CD4-positive, alpha-beta T cell treated with Interleukin-6 for 4 hours (primary cell): ENCODE measurements around the gene SOX11.
"Not testable (repeated sequence)": the region's sequence is repeated elsewhere in the genome, so short reads cannot be mapped to it uniquely, and the experiment has no call there.

Source experiments
- DNase-seq: peaks from one replicate; pipeline ENCODE4 v3.0.0-alpha.2; 2020; ENCODE audit warnings: mixed read lengths

Gene SOX11

DNA sequence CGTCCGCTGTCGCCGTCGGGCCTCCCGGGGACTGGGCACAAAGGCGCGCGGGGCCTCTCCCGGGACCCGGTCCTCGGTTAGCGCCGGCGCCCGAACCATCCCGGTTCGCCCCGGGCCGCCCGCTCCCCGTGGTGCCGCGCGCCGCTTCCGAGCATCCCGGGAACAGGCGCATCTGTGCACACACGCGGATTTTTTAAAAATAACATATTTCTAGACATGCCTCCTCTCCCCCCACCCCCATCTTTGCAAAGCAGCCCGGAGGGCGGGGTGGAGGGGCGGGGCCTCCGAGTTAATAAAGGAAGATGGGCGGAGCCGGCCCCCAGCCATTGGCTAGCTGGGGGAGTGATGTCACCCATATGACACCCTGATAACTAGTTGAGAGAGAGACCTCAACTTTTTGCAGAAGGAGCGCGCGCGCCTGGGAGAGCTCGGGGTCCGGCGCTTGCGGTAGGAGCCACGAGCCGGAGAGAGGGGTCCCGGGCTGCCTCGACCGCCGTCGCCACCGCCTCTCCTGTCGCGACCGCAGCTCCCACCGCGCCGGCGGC, at the start of gene SOX11:
TSS of gene SOX11 (plus strand) at position 400 of the 545 bp plus-strand sequence. CDS start 338 bp downstream, outside the sequence.
- no peak for DNase-seq

DNA sequence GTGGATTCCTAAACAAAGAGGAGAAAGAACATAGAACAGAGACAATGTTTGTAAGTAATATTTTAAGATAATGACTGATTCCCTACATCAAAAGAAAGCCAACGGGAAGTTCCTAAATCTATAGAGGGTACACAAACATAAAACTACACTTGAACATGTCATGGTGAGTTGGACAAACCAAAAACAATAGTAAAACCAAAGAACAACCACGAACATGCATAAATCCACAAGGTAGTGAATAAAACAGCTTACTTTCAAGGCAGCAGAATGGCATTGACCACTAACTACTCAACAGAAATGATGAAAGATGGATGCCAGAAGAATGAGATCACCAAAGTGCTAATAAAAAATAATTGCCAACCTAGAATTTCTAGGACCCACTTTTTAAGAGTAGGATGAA, 39.5 kb upstream of the SOX11 start:
- not testable (repeated sequence) for DNase-seq

DNA sequence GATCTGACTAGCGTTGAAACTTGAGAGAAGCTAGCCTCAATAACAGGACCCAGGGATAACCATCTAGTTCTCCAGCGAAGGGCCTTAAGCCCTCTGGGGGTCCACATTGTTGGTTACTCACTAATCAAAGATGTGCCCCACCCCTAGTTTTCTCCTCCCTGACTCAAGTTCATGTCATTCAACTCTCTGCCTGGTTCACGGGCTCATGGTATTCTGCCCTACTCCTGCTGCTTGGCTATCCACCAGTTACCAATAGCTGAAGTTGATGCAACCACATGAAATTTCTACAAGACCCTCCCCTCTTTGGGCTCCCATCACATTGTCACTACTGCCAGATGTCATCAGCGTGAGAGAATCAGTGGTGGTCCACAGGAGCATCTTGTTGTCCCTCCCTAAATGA, 38.4 kb upstream of the SOX11 start:
- DNase-seq, result not testable (repeated sequence)

- DNase-seq, result no peak
Measured at GRCh38 chr2:5657231-5657630, 35.0 kb upstream of the SOX11 start.

DNA sequence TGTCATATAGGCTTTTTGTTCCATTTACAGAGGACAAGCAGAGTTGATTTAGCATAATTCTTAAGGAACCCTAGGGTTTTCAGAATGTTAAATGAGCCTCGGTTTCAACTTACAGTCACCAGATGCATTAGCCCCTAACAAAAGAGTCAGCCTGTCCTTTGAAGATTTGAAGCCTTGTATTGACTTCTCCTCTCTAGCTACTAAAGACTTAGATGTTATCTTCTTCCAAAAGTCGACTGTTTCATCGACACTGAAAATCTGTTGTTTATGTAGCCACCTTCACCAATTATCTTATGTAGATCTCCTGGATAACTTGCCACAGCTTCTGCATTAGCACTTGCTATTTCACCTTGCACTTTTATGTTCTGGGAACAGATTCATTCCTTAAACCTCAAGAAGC, 31.6 kb upstream of the SOX11 start:
- DNase-seq, result no peak

DNA sequence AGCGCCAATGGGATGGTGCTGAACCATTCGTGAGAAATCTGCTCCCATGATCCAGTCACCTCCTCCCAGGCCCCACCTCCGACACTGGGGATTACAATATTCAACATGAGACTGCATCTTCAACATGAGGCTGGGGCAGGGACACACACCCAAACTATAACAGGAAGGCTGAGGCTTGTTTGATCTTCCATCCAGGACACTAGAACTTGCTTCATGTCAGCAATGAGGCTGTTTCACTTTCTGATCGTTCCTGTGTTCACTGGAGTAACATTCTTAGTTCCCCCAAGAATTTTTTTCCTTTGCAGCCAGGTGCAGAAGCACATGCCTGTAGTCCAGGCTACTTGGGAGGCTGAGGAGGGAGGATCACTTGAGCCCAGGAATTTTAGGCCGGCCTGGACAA, 30.8 kb upstream of the SOX11 start:
- no peak for DNase-seq

- DNase-seq, result no peak
Measured at GRCh38 chr2:5664278-5664681, 27.9 kb upstream of the SOX11 start.

- no peak for DNase-seq
Measured at GRCh38 chr2:5665066-5665465, 27.1 kb upstream of the SOX11 start.

DNA sequence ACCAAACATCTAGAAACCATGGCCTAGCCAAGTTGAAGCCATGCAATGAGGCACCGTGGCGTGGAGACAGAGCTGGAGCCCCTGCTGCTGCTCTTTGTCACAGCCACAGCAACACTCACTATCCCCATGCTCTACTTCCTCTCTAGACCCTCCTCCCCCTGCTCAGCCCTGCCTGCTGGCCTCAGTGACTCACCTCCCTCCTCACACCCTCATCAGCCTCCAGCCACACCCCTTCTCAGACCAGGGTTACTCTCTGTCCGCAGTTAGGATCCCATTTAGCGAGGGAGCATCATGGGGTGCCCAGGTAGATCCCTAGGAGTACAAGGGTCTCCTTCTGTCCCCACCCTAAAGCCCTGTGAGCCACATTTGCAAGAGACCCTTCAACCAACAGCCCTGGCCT, 25.4 kb upstream of the SOX11 start:
- no peak for DNase-seq

- not testable (repeated sequence) for DNase-seq
Measured at GRCh38 chr2:5667655-5668054, 24.5 kb upstream of the SOX11 start.

DNA sequence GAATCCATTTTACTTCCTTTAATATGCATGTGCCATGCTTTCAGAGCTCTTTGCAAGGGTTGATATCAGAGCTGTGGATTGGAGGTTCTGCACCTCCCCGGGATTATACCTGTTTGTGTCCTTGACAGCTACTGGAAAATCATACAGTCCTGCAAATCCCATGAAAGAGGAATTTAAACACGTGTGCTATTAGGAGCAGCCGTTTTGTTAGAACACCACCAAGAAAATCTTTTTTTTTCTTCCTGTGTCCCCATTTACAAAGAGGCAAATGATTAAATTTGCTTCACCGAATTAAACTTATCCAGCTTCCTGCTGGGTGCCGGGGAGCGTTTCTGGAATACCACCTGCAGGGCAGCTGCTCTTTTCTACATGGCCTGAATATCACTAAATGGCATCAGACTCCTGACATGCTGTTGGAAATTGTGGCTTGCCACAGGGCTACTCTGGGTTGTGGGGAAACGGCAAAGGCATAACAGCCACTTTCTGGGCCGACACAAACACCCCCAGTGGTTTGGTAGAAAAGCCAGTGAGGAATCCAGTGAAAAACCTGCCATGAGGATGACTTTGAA, 23.4 kb upstream of the SOX11 start:
- DNase-seq, result no peak

DNA sequence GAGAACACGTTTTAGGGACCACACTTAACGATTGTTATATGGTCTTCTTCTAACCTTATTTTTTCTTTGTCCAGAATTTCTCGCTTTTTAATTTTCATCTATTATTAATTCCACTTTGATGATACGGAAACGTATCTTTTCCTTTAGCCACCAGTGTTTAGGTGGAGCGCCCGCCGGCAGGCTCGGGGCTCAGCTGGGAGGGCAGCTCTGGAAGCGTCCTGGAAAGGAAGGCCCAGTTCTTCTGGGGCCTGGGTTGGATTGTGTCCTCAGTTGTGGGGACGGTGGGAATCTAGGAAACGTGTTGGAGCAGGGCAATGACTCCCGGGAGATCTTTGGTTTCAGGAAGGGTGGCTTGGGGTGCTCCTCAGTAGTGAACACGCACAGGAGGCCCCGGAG, 19.4 kb upstream of the SOX11 start:
- no peak for DNase-seq

DNA sequence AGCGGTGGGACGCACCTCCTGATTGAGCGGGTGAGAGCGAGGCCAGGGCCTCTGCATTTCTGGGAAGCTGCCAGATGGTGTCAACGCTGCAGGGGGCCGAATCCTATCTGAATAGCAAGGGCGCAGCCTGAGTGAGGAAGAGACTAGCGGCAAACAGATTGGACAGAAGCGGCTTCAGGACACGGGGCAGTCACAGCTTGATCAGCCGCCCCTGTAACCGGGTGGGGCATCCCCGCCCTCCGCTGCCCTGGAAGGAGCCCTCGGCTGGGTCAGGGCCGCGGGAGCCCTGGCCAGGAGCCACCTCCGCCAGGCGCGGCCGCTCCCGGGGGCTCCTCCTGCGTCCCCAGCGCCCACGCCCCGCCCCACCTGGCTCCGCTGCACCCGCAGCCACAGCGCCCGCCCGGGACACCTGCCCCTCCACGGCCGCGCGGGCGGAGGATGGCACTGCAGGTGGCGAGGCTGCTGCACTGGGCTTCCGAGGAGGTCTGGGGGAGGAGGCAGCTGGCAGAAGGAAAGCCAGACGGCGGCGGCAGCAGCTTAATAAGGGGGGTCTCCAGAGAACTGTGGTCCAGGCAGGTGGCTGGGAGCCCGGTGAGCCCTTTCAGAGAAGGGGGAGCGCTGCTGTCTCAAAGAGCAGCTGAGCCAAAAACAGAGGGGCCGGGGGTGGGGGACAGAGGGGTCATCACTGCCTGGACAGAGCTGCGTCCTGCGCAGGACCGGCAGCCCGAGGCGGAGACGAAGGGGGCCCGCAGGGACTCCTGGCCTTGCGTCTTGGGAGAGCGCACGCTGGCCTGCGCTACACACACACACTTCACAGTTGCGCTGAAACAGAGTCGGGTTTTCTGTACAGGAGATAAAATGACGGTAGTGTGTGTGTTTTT, 18.8 kb upstream of the SOX11 start:
- no peak for DNase-seq

DNA sequence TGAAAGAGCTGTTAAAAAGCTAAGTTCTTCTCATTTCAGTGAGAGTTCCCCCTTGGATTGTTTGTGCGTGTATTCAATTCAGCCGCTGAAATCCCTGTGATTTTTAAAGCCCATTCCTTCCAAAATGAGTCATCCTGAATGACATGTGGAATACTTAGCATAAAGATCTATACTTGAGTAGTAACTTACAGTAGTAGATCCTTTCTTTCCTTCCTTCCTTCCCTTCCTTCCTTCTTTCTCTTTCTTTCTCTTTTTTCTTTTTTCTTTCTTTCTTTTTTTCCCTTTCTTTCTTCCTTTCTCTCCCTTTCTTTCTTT, 18.2 kb upstream of the SOX11 start:
- DNase-seq, result no peak

DNA sequence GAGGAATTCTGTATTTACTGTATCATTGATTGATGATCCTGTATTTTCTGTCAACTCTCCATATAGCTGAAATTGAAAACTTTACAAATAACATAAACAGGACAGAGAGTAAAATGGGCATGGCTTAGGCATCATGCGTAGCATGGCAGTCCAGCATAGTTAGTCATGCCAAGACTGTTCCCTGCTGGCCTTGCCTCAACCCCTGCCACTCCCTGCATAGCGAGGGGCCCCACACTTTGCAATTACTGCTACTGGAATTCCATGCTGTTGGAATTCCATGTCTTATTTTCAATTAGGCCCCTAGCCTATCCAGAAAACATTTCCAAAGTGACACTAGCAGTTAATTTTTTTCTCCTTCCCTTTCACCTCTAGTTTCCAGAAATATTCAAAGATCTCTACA, 15.1 kb upstream of the SOX11 start:
- DNase-seq, result no peak

- DNase-seq, result no peak
Measured at GRCh38 chr2:5683471-5683870, 8.7 kb upstream of the SOX11 start.

- DNase-seq, result no peak
Measured at GRCh38 chr2:5685225-5685624, 7.0 kb upstream of the SOX11 start.

- DNase-seq, result no peak
Measured at GRCh38 chr2:5686068-5686467, 6.1 kb upstream of the SOX11 start.

GRCh38 chr2:5686536-5686935, 5.6 kb upstream of the SOX11 start:
- no peak for DNase-seq

DNA sequence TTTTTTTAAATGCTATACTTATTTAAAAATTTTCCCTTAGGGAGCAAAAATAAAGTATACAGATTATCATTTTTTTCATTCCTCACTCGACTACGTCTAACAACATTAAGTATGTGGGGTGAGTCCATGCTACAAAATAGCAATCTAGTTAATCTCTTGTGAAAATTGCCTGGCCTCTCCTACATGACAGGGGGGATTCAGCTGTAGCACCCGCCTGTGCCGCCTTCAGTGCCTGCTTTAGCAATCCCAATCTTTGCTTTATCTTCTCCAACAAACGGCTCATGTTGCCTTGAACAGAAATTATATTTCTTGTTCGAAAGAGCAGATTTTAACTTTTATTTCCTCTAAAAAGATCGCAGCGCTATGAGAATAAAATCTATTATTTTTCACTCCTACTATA, 2.4 kb upstream of the SOX11 start:
- no peak for DNase-seq

GRCh38 chr2:5690286-5690685, 1.9 kb upstream of the SOX11 start:
- DNase-seq, result no peak

DNA sequence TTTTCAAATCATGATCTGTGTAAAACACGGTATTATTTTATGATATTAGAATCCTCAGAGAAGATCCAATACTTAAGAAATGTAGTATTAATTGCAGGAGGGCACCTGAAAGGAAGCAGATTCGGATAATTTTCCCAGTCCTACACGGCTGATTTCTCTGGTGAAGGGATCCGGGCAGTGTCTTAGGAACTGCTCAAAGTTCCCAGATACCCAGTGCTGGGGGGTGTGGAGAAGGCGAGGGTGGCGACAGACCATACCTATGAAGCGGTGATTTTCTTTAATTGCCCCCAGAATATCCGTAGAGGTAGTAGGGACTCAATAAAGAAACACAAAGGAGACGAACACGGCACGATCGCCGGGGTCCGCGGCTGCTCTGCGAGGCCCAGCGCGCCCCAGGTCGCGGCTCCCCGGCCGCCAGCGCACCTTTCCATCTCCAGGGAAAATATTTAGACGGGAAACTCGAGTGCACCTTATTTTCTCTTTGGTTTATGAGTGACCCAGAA, 1.4 kb upstream of the SOX11 start:
- no peak for DNase-seq

DNA sequence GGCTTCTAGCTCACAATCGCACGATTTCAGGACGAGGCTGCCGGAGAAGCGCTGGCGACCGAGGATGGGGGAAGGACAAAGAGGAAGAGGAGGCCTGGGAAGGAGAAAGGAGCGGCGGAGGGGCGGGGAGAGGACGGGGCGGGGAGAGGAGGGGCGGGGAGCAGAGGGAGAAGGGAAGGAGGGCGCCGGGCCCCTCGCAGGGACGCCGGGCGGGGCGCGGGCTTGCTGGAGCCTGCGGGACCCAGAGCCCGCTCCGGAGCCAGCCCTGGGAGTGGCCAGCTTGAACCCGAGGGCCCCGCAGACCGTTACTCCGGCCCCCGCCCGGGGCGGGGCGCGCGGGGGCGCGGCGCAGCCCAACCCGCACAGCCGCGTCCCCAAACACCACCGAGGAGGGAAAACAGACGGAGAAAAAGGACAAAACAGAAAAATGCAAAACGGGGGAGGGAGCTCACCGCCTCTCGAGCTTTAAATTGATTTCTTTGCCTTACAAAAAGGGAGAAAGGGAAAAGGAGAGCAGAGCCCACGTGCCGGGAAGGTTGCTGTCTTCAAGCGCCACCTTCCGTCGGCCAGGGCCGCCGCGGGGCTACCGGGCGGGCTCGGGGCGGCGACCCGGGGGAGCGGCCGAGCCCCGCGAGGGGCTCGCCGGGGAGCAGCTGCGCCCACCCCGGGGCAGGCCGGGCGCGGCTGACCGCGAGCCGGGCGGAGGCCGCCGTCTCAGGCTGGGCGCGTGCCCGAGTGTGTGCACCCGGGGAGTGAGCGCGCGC, 781 bp upstream of the SOX11 start:
- DNase-seq, result no peak
